Fibroblast of skin of back (primary cell): ENCODE data around the gene NCK1.

ENCODE experiments used
- DNase-seq: peaks from one replicate; pipeline ENCODE4 v3.0.0-alpha.2; 2013

The NCK1 gene

GRCh38 chr3:136908297-136908696 lies 46.3 kb downstream of the NCK1 start:
- DNase-seq = no peak

- no peak for DNase-seq
These were observed 47.2 kb downstream of the NCK1 start for GRCh38 chr3:136909187-136909586.

- no peak for DNase-seq
These were observed 48.7 kb downstream of the NCK1 start for GRCh38 chr3:136910697-136911096.

- DNase-seq = no peak
These were observed 51.2 kb downstream of the NCK1 start for GRCh38 chr3:136913168-136913567.

- no peak for DNase-seq
These were observed 52.7 kb downstream of the NCK1 start for GRCh38 chr3:136914739-136915138.

GRCh38 chr3:136916223-136916622 lies 54.2 kb downstream of the NCK1 start:
- DNase-seq = no peak

GRCh38 chr3:136919799-136920580 lies 58.0 kb downstream of the NCK1 start:
- no peak for DNase-seq

GRCh38 chr3:136920904-136921611 lies 59.0 kb downstream of the NCK1 start:
- DNase-seq = no peak

GRCh38 chr3:136925425-136926190 lies 63.6 kb downstream of the NCK1 start:
- DNase-seq = no peak

GRCh38 chr3:136928240-136928639 lies 66.2 kb downstream of the NCK1 start:
- no peak for DNase-seq

- no peak for DNase-seq
These were observed 68.1 kb downstream of the NCK1 start for GRCh38 chr3:136929977-136930670.

- DNase-seq = no peak
These were observed 69.6 kb downstream of the NCK1 start for GRCh38 chr3:136931606-136932005.

- DNase-seq = no peak
These were observed 70.5 kb downstream of the NCK1 start for GRCh38 chr3:136932523-136932922.

- DNase-seq = no peak
These were observed 71.2 kb downstream of the NCK1 start for GRCh38 chr3:136932978-136933772.

- no peak for DNase-seq
These were observed 75.2 kb downstream of the NCK1 start for GRCh38 chr3:136937175-136937574.

- DNase-seq = no peak
These were observed 75.8 kb downstream of the NCK1 start for GRCh38 chr3:136937851-136938250.

GRCh38 chr3:136938334-136938733 lies 76.3 kb downstream of the NCK1 start:
- DNase-seq = peak; percentile 57

GRCh38 chr3:136939489-136939888 lies 77.5 kb downstream of the NCK1 start:
- DNase-seq = no peak

- DNase-seq = no peak
These were observed 80.8 kb downstream of the NCK1 start for GRCh38 chr3:136942803-136943202.

- no peak for DNase-seq
These were observed 81.4 kb downstream of the NCK1 start for GRCh38 chr3:136943436-136943835.

GRCh38 chr3:136946978-136947377 lies 85.0 kb downstream of the NCK1 start:
- DNase-seq = no peak

GRCh38 chr3:136947477-136947876 lies 85.5 kb downstream of the NCK1 start:
- DNase-seq = no peak
